NCI-H1092 treated with DMSO at 0.1 percent for 48 hours (cell line): ENCODE measurements around the gene MAFG.
"Not testable (repeated sequence)": the region's sequence is repeated elsewhere in the genome, so short reads cannot be mapped to it uniquely, and the experiment has no call there.

ENCODE experiments used
- DNase-seq: peaks from one replicate; lab custom pipeline; 2025; lab: John Stamatoyannopoulos, UW

MAFG gene

GRCh38 chr17:81923302-81924260 is 4.0 kb downstream of the MAFG start:
- DNase-seq, result no peak

- no peak for DNase-seq
Measured at GRCh38 chr17:81922566-81923301, 4.8 kb downstream of the MAFG start.

- DNase-seq, result no peak
Measured at GRCh38 chr17:81921996-81922565, 5.5 kb downstream of the MAFG start.

GRCh38 chr17:81921537-81921862 is 6.0 kb downstream of the MAFG start:
- DNase-seq, result no peak

GRCh38 chr17:81920612-81921536 is 6.7 kb downstream of the MAFG start:
- DNase-seq, result no peak

- no peak for DNase-seq
Measured at GRCh38 chr17:81918832-81919545, 8.5 kb downstream of the MAFG start.

- DNase-seq, result not testable (repeated sequence)
Measured at GRCh38 chr17:81918333-81918669, 9.2 kb downstream of the MAFG start.

- peak; percentile 78 for DNase-seq
Measured at GRCh38 chr17:81917565-81918332, 9.8 kb downstream of the MAFG start, which contains the start of gene SIRT7. Gene SIRT7 (minus strand): TSS chr17:81918176. CDS start chr17:81918131, 45 bp downstream.

- no peak for DNase-seq
Measured at GRCh38 chr17:81916234-81917001, 11.1 kb downstream of the MAFG start.

- no peak for DNase-seq
Measured at GRCh38 chr17:81915331-81915730, 12.2 kb downstream of the MAFG start.

GRCh38 chr17:81914103-81914850 is 13.3 kb downstream of the MAFG start:
- no peak for DNase-seq

- DNase-seq, result no peak
Measured at GRCh38 chr17:81913394-81914102, 14.0 kb downstream of the MAFG start.

- no peak for DNase-seq
Measured at GRCh38 chr17:81912441-81913309, 14.9 kb downstream of the MAFG start.

- DNase-seq, result no peak
Measured at GRCh38 chr17:81911969-81912368, 15.6 kb downstream of the MAFG start.

- DNase-seq, result peak; percentile 86
Measured at GRCh38 chr17:81911277-81911961, 16.1 kb downstream of the MAFG start, which contains the start of gene PCYT2. Gene PCYT2 (minus strand): TSS chr17:81911399. CDS start chr17:81911355, 44 bp downstream.

GRCh38 chr17:81910840-81911276 is 16.7 kb downstream of the MAFG start:
- DNase-seq, result no peak
